Measurements from ENCODE around the gene WNT3. TPM values are rescaled to one million over a fixed set of nuclear protein-coding genes. Genes with fewer than 3 reads are reported as not detected.

Gene WNT3
- total RNA-seq, 1 donor: 1.1 TPM

GRCh38 chr17:46788796-46789195 lies 29.7 kb downstream of the WNT3 start:
- Histone ChIP-seq H3K79me2 (ENCODE audit: insufficient read depth, low read length) (no peaks in the 10 kb centered on the region), H3K27me3 (ENCODE audit: insufficient read depth, low read length) (peaks cover 18% of the 10 kb centered on the region), H3K36me3 (ENCODE audit: insufficient read depth, low read length) (no peaks in the 10 kb centered on the region), H3K4me3 (ENCODE audit: insufficient read depth, low read length) (no peak overlapping the region), H3K4me2 (ENCODE audit: insufficient read depth, low read length) (no peak overlapping the region), H3K9me3 (ENCODE audit: low read depth, low read length) (no peaks in the 10 kb centered on the region), H3K4me1 (ENCODE audit: insufficient read depth, low read length) (no peaks in the 10 kb centered on the region), H3K27ac (ENCODE audit: low read depth, low read length) (no peak overlapping the region), H2AFZ (ENCODE audit: low read length) (no peak overlapping the region), H4K20me1 (ENCODE audit: insufficient read depth, low read length) (no peaks in the 10 kb centered on the region)
- TF ChIP-seq CTCF (IDR thresholded peaks at IDR 0.05; ENCODE audit: extremely low read depth, low read depth, low read length): no peak
- peak; percentile 21 for DNase-seq (ENCODE audit: insufficient read length, low spot score, missing footprints)

GRCh38 chr17:46788300-46788699 lies 30.2 kb downstream of the WNT3 start:
- no peak for TF ChIP-seq CTCF (IDR thresholded peaks at IDR 0.05; ENCODE audit: extremely low read depth, low read depth, low read length)
- Histone ChIP-seq H3K4me1 (ENCODE audit: insufficient read depth, low read length) (no peaks in the 10 kb centered on the region), H3K27ac (ENCODE audit: low read depth, low read length) (no peak overlapping the region), H4K20me1 (ENCODE audit: insufficient read depth, low read length) (no peaks in the 10 kb centered on the region), H2AFZ (ENCODE audit: low read length) (no peak overlapping the region), H3K4me2 (ENCODE audit: insufficient read depth, low read length) (no peak overlapping the region), H3K4me3 (ENCODE audit: insufficient read depth, low read length) (no peak overlapping the region), H3K27me3 (ENCODE audit: insufficient read depth, low read length) (peaks cover 13% of the 10 kb centered on the region), H3K79me2 (ENCODE audit: insufficient read depth, low read length) (no peaks in the 10 kb centered on the region), H3K9me3 (ENCODE audit: low read depth, low read length) (no peaks in the 10 kb centered on the region), H3K36me3 (ENCODE audit: insufficient read depth, low read length) (no peaks in the 10 kb centered on the region)
- DNase-seq (ENCODE audit: insufficient read length, low spot score, missing footprints): peak; percentile 18

- peaks cover 11% of the 10 kb centered on the region for H3K27me3 ChIP-seq (ENCODE audit: insufficient read depth, low read length)
Observed at GRCh38 chr17:46787478-46787877, 31.0 kb downstream of the WNT3 start.

GRCh38 chr17:46785696-46786095 lies 32.8 kb downstream of the WNT3 start:
- H4K20me1 ChIP-seq (ENCODE audit: insufficient read depth, low read length): no peaks in the 10 kb centered on the region
- no peak overlapping the region for H3K27ac ChIP-seq (ENCODE audit: low read depth, low read length)
- H3K9me3 ChIP-seq (ENCODE audit: low read depth, low read length): no peaks in the 10 kb centered on the region
- H3K4me1 ChIP-seq (ENCODE audit: insufficient read depth, low read length): no peaks in the 10 kb centered on the region
- no peak overlapping the region for H2AFZ ChIP-seq (ENCODE audit: low read length)
- no peak overlapping the region for H3K4me2 ChIP-seq (ENCODE audit: insufficient read depth, low read length)
- TF ChIP-seq CTCF (IDR thresholded peaks at IDR 0.05; ENCODE audit: extremely low read depth, low read depth, low read length): no peak
- peaks cover 5% of the 10 kb centered on the region for H3K27me3 ChIP-seq (ENCODE audit: insufficient read depth, low read length)
- DNase-seq (ENCODE audit: insufficient read length, low spot score, missing footprints): peak; percentile 53
- H3K36me3 ChIP-seq (ENCODE audit: insufficient read depth, low read length): no peaks in the 10 kb centered on the region
- H3K79me2 ChIP-seq (ENCODE audit: insufficient read depth, low read length): no peaks in the 10 kb centered on the region
- no peak overlapping the region for H3K4me3 ChIP-seq (ENCODE audit: insufficient read depth, low read length)

More at GRCh38 chr17:46787478-46787877, 31.0 kb downstream of the WNT3 start:
- Histone ChIP-seq H3K4me3 (ENCODE audit: insufficient read depth, low read length) (no peak overlapping the region), H2AFZ (ENCODE audit: low read length) (no peak overlapping the region), H3K9me3 (ENCODE audit: low read depth, low read length) (no peaks in the 10 kb centered on the region), H3K27ac (ENCODE audit: low read depth, low read length) (no peak overlapping the region), H3K4me2 (ENCODE audit: insufficient read depth, low read length) (no peak overlapping the region), H4K20me1 (ENCODE audit: insufficient read depth, low read length) (no peaks in the 10 kb centered on the region), H3K79me2 (ENCODE audit: insufficient read depth, low read length) (no peaks in the 10 kb centered on the region), H3K36me3 (ENCODE audit: insufficient read depth, low read length) (no peaks in the 10 kb centered on the region), H3K4me1 (ENCODE audit: insufficient read depth, low read length) (no peaks in the 10 kb centered on the region)
- TF ChIP-seq CTCF (IDR thresholded peaks at IDR 0.05; ENCODE audit: extremely low read depth, low read depth, low read length): no peak
- DNase-seq (ENCODE audit: insufficient read length, low spot score, missing footprints): no peak

Measured in osteoblast (primary cell).